Activated CD8-positive, alpha-beta memory T cell treated with anti-CD3 and anti-CD28 coated beads, Interleukin-2, amount 50 U/mL, for 24 hours (primary cell): Measurements from ENCODE around the gene FFAR3.
"Not testable (repeated sequence)": the region's sequence is repeated elsewhere in the genome, so short reads cannot be mapped to it uniquely, and the experiment has no call there.

Experiments used
- DNase-seq: peaks from one replicate; pipeline ENCODE4 v3.0.0-alpha.2; 2020; ENCODE audit errors: extremely low read depth

The FFAR3 gene

GRCh38 chr19:35377656-35378055 is 19.4 kb downstream of the FFAR3 start:
- DNase-seq: no peak

GRCh38 chr19:35378356-35378755 is 20.1 kb downstream of the FFAR3 start:
- no peak for DNase-seq

GRCh38 chr19:35379545-35379944 is 21.3 kb downstream of the FFAR3 start:
- not testable (repeated sequence) for DNase-seq

- no peak for DNase-seq
These were observed 21.7 kb downstream of the FFAR3 start for GRCh38 chr19:35379992-35380391.

GRCh38 chr19:35380450-35381124 is 22.3 kb downstream of the FFAR3 start:
- DNase-seq: no peak

- DNase-seq: no peak
These were observed 23.1 kb downstream of the FFAR3 start for GRCh38 chr19:35381318-35381717.

- DNase-seq: no peak
These were observed 23.7 kb downstream of the FFAR3 start for GRCh38 chr19:35381926-35382325.

- DNase-seq: no peak
These were observed 25.3 kb downstream of the FFAR3 start for GRCh38 chr19:35383536-35383935.

- DNase-seq: no peak
These were observed 30.2 kb downstream of the FFAR3 start for GRCh38 chr19:35388277-35389054.

- no peak for DNase-seq
These were observed 31.1 kb downstream of the FFAR3 start for GRCh38 chr19:35389192-35389861.

GRCh38 chr19:35392742-35393715 is 34.8 kb downstream of the FFAR3 start:
- DNase-seq: no peak

- no peak for DNase-seq
These were observed 37.3 kb downstream of the FFAR3 start for GRCh38 chr19:35395382-35396199.

- no peak for DNase-seq
These were observed 38.1 kb downstream of the FFAR3 start for GRCh38 chr19:35396240-35396885.

GRCh38 chr19:35397064-35397463 is 38.8 kb downstream of the FFAR3 start:
- DNase-seq: no peak

GRCh38 chr19:35398570-35398969 is 40.3 kb downstream of the FFAR3 start:
- no peak for DNase-seq

GRCh38 chr19:35399231-35399630 is 41.0 kb downstream of the FFAR3 start:
- no peak for DNase-seq

- no peak for DNase-seq
These were observed 41.9 kb downstream of the FFAR3 start for GRCh38 chr19:35399948-35400772.

- no peak for DNase-seq
These were observed 42.5 kb downstream of the FFAR3 start for GRCh38 chr19:35400773-35401100.

GRCh38 chr19:35401416-35401815 is 43.2 kb downstream of the FFAR3 start:
- not testable (repeated sequence) for DNase-seq
